GM23338 (cell line): ENCODE results near the gene C1orf50. TPM values are rescaled to one million over a fixed set of nuclear protein-coding genes. Genes with fewer than 3 reads are reported as not detected.
A peak's percentile ranks its signal among the peaks of the same experiment; 100 is the strongest.

Experiments used
- ATAC-seq: fragments of 200-7000 bp; cut with Tn5 transposase; 3 replicates; pipeline ENCODE4 v1.9.1; 2020
- DNase-seq: peaks from one replicate; pipeline ENCODE4 v3.0.0-alpha.2; 2015; ENCODE audit warnings: low spot score
- H2AFZ ChIP-seq: fragments of 200-600 bp; sonication (generic); 2 replicates; pipeline ENCODE4 v1.8.0; 2016; ENCODE audit warnings: antibody characterized with exemption, mild to moderate bottlenecking, moderate library complexity
- H3F3A ChIP-seq: fragments of 200-600 bp; sonication (generic); replicated peaks from 2 replicates; pipeline ENCODE4 v1.8.0; 2017; ENCODE audit warnings: antibody characterized with exemption, mixed run types, low read depth
- H3K27ac ChIP-seq: fragments of 200-600 bp; sonication (generic); 2 replicates; pipeline ENCODE4 v1.6.1; 2016; ENCODE audit warnings: low read depth
- H3K27me3 ChIP-seq: fragments of 200-600 bp; sonication (generic); 2 replicates; pipeline ENCODE4 v1.8.0; 2016; ENCODE audit warnings: mild to moderate bottlenecking, mixed run types, moderate library complexity; ENCODE audit not compliant: insufficient read depth
- H3K36me3 ChIP-seq: fragments of 200-600 bp; sonication (generic); 2 replicates; pipeline ENCODE4 v1.8.0; 2016; ENCODE audit warnings: mild to moderate bottlenecking; ENCODE audit not compliant: insufficient read depth
- H3K4me1 ChIP-seq: fragments of 200-600 bp; sonication (generic); 2 replicates; pipeline ENCODE4 v1.8.0; 2016; ENCODE audit warnings: mild to moderate bottlenecking, moderate library complexity; ENCODE audit not compliant: insufficient read depth
- H3K4me2 ChIP-seq: fragments of 200-600 bp; sonication (generic); 2 replicates; pipeline ENCODE4 v1.7.1; 2017; ENCODE audit warnings: mixed run types
- H3K4me3 ChIP-seq: fragments of 200-600 bp; sonication (generic); 2 replicates; pipeline ENCODE4 v1.6.1; 2016; ENCODE audit warnings: mixed run types
- H3K79me2 ChIP-seq: fragments of 200-600 bp; sonication (generic); replicated peaks from 2 replicates; pipeline ENCODE4 v1.8.0; 2017; ENCODE audit warnings: mild to moderate bottlenecking; ENCODE audit not compliant: insufficient read depth
- H3K9me2 ChIP-seq: fragments of 200-600 bp; sonication (generic); 2 replicates; pipeline ENCODE4 v1.8.0; 2017; ENCODE audit not compliant: insufficient read depth
- H4K20me1 ChIP-seq: fragments of 200-600 bp; sonication (generic); replicated peaks from 2 replicates; pipeline ENCODE4 v1.8.0; 2017; ENCODE audit warnings: mild to moderate bottlenecking; ENCODE audit not compliant: insufficient read depth
- H3K27ac Mint-ChIP-seq: 2 replicates; pipeline ENCODE4 v1.8.0; 2020; ENCODE audit warnings: inconsistent platforms, mild to moderate bottlenecking, moderate library complexity, mixed read lengths
- H3K27me3 Mint-ChIP-seq: 3 replicates; pipeline ENCODE4 v1.8.0; 2022; ENCODE audit warnings: low read depth, mild to moderate bottlenecking, moderate library complexity, mixed read lengths, inconsistent platforms; ENCODE audit not compliant: insufficient read depth, poor library complexity
- H3K36me3 Mint-ChIP-seq: 3 replicates; pipeline ENCODE4 v1.8.0; 2021; ENCODE audit warnings: low read depth, mild to moderate bottlenecking, inconsistent platforms, moderate library complexity, mixed read lengths
- H3K4me1 Mint-ChIP-seq: 3 replicates; pipeline ENCODE4 v1.8.0; 2020; ENCODE audit warnings: mild to moderate bottlenecking, inconsistent platforms, mixed read lengths
- H3K4me3 Mint-ChIP-seq: 3 replicates; pipeline ENCODE4 v1.8.0; 2021; ENCODE audit warnings: moderate library complexity, mild to moderate bottlenecking, inconsistent platforms, mixed read lengths
- H3K9me3 Mint-ChIP-seq: 3 replicates; pipeline ENCODE4 v1.8.0; 2020; ENCODE audit warnings: moderate library complexity, mild to moderate bottlenecking, inconsistent platforms, mixed read lengths
- CTCF ChIP-seq, 2 experiments: fragments of 200-600 bp in 1 of 2; sonication (generic) in 1 of 2; conservative IDR thresholded peaks; 2 replicates each; pipeline versions ENCODE4 v1.5.1 to v1.6.1; 2016 to 2017; ENCODE audit warnings: antibody characterized with exemption in 2 of 2, low read depth in 2 of 2, mild to moderate bottlenecking in 2 of 2, moderate library complexity in 1 of 2
- EZH2 ChIP-seq: fragments of 200-600 bp; sonication (generic); IDR thresholded peaks from one replicate; pipeline ENCODE4 v1.8.0; 2017; ENCODE audit warnings: antibody characterized with exemption, mild to moderate bottlenecking, low read depth; ENCODE audit not compliant: unreplicated experiment
- JUNB ChIP-seq: IDR thresholded peaks from one replicate; pipeline ENCODE4 v1.6.1; 2016; ENCODE audit warnings: antibody characterized with exemption; ENCODE audit not compliant: unreplicated experiment
- polyA plus RNA-seq: library from polyadenylated mRNA; unstranded; fragments of >200 nt; fragmentation: Nextera tagmentation; extraction: Ambion mirVana; gene quantifications from 2 replicates; pipeline ENCODE4 v1.2.1, GENCODE V29; 2016
- total RNA-seq: library from RNA; depleted of rRNA; stranded (reverse); fragments of >200 nt; shearing (Covaris generic); gene quantifications from 2 replicates; pipeline ENCODE4 v1.2.3, GENCODE V29; 2014
- TF ChIP-seq, protein P1 (sequence below): fragments of 250-450 bp; sonication (Bioruptor Pico); IDR thresholded peaks from 2 replicates; pipeline ENCODE4 v1.5.0; 2020; ENCODE audit warnings: mild to moderate bottlenecking, moderate library complexity
- TF ChIP-seq, protein P2 (sequence below): IDR thresholded peaks from 2 replicates; pipeline ENCODE4 v1.6.1; 2016; ENCODE audit warnings: antibody characterized with exemption

The C1orf50 gene
- total and polyA plus RNA-seq, 2 experiments from 2014 or later: 4.4 to 4.7 TPM

DNA sequence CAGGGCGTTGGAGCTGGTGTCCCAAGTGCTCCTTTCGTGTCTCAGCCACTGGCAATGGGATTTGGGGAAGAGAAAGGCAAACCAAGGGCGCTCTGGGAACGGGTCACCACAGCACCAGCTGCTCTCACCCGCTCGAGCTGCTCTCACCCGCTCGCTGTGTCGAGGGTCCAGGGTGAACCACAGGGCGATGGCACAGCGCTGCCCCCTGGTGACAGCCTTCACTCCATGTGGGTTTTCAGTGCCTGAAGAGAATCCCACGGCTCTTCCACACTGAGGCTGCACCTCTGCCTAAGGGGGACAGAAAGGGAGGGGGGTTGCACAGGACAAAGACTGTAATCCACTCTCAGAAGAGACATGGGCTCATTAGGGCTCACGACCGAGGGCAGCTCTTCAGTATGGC, 19.9 kb upstream of the C1orf50 start:
- Mint-ChIP-seq H3K9me3 (peaks cover 14% of the 10 kb centered on the region), H3K4me1 (peaks cover 13% of the 10 kb centered on the region), H3K27me3 (peaks cover 19% of the 10 kb centered on the region), H3K27ac (no peak overlapping the region), H3K4me3 (no peak overlapping the region), H3K36me3 (peaks cover 42% of the 10 kb centered on the region)
- no peaks in the 10 kb centered on the region for H3K27me3 ChIP-seq
- ATAC-seq (peak; percentile 95), DNase-seq (peak; percentile 68)
- no peak overlapping the region for H3K27ac ChIP-seq
- no peaks in the 10 kb centered on the region for H4K20me1 ChIP-seq
- no peaks in the 10 kb centered on the region for H3K79me2 ChIP-seq
- H3K4me3 ChIP-seq: no peak overlapping the region
- 0 out of 2 replicates have a peak, but pooled peaks cover 3% of the 10 kb centered on the region for H3F3A ChIP-seq
- peaks cover 2% of the 10 kb centered on the region; the same call in 1 of the 2 replicates for H3K4me1 ChIP-seq
- H3K4me2 ChIP-seq: no peak overlapping the region
- no peaks in the 10 kb centered on the region for H3K9me2 ChIP-seq
- TF ChIP-seq, protein P1, sequence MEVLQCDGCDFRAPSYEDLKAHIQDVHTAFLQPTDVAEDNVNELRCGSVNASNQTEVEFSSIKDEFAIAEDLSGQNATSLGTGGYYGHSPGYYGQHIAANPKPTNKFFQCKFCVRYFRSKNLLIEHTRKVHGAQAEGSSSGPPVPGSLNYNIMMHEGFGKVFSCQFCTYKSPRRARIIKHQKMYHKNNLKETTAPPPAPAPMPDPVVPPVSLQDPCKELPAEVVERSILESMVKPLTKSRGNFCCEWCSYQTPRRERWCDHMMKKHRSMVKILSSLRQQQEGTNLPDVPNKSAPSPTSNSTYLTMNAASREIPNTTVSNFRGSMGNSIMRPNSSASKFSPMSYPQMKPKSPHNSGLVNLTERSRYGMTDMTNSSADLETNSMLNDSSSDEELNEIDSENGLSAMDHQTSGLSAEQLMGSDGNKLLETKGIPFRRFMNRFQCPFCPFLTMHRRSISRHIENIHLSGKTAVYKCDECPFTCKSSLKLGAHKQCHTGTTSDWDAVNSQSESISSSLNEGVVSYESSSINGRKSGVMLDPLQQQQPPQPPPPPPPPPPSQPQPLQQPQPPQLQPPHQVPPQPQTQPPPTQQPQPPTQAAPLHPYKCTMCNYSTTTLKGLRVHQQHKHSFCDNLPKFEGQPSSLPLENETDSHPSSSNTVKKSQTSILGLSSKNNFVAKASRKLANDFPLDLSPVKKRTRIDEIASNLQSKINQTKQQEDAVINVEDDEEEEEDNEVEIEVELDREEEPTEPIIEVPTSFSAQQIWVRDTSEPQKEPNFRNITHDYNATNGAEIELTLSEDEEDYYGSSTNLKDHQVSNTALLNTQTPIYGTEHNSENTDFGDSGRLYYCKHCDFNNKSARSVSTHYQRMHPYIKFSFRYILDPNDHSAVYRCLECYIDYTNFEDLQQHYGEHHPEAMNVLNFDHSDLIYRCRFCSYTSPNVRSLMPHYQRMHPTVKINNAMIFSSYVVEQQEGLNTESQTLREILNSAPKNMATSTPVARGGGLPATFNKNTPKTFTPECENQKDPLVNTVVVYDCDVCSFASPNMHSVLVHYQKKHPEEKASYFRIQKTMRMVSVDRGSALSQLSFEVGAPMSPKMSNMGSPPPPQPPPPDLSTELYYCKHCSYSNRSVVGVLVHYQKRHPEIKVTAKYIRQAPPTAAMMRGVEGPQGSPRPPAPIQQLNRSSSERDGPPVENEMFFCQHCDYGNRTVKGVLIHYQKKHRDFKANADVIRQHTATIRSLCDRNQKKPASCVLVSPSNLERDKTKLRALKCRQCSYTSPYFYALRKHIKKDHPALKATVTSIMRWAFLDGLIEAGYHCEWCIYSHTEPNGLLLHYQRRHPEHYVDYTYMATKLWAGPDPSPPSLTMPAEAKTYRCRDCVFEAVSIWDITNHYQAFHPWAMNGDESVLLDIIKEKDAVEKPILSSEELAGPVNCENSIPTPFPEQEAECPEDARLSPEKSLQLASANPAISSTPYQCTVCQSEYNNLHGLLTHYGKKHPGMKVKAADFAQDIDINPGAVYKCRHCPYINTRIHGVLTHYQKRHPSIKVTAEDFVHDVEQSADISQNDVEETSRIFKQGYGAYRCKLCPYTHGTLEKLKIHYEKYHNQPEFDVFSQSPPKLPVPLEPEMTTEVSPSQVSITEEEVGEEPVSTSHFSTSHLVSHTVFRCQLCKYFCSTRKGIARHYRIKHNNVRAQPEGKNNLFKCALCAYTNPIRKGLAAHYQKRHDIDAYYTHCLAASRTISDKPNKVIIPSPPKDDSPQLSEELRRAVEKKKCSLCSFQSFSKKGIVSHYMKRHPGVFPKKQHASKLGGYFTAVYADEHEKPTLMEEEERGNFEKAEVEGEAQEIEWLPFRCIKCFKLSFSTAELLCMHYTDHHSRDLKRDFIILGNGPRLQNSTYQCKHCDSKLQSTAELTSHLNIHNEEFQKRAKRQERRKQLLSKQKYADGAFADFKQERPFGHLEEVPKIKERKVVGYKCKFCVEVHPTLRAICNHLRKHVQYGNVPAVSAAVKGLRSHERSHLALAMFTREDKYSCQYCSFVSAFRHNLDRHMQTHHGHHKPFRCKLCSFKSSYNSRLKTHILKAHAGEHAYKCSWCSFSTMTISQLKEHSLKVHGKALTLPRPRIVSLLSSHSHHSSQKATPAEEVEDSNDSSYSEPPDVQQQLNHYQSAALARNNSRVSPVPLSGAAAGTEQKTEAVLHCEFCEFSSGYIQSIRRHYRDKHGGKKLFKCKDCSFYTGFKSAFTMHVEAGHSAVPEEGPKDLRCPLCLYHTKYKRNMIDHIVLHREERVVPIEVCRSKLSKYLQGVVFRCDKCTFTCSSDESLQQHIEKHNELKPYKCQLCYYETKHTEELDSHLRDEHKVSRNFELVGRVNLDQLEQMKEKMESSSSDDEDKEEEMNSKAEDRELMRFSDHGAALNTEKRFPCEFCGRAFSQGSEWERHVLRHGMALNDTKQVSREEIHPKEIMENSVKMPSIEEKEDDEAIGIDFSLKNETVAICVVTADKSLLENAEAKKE: no peak
- peak; percentile 73 to 92 for TF ChIP-seq CTCF (conservative IDR thresholded peaks at IDR 0.05; ENCODE audit: low read depth in 2 of 2)
- no peak for TF ChIP-seq EZH2
- H3K36me3 ChIP-seq: peaks cover 14% of the 10 kb centered on the region
- H2AFZ ChIP-seq: no peak overlapping the region

- no peaks in the 10 kb centered on the region for H3K27me3 ChIP-seq
- H3K4me2 ChIP-seq: no peak overlapping the region
- H3K9me2 ChIP-seq: no peaks in the 10 kb centered on the region
- DNase-seq: no peak
- Mint-ChIP-seq H3K36me3 (peaks cover 51% of the 10 kb centered on the region), H3K4me1 (peaks cover 6% of the 10 kb centered on the region; the same call in 2 of the 3 replicates), H3K9me3 (peaks cover 15% of the 10 kb centered on the region), H3K27me3 (peaks cover 18% of the 10 kb centered on the region), H3K4me3 (no peak overlapping the region), H3K27ac (no peak overlapping the region)
- H3K27ac ChIP-seq: no peak overlapping the region
- no peak overlapping the region for H3K4me3 ChIP-seq
- no peak overlapping the region for H2AFZ ChIP-seq
- ATAC-seq: no peak
- no peaks in the 10 kb centered on the region for H3K4me1 ChIP-seq
- no peaks in the 10 kb centered on the region for H4K20me1 ChIP-seq
- no peaks in the 10 kb centered on the region for H3K79me2 ChIP-seq
- H3F3A ChIP-seq: 0 out of 2 replicates have a peak, but pooled peaks cover 3% of the 10 kb centered on the region
- H3K36me3 ChIP-seq: peaks cover 23% of the 10 kb centered on the region
- TF ChIP-seq CTCF (conservative IDR thresholded peaks at IDR 0.05; ENCODE audit: low read depth in 2 of 2) (no peak), JUNB (no peak)
- TF ChIP-seq, protein P2, sequence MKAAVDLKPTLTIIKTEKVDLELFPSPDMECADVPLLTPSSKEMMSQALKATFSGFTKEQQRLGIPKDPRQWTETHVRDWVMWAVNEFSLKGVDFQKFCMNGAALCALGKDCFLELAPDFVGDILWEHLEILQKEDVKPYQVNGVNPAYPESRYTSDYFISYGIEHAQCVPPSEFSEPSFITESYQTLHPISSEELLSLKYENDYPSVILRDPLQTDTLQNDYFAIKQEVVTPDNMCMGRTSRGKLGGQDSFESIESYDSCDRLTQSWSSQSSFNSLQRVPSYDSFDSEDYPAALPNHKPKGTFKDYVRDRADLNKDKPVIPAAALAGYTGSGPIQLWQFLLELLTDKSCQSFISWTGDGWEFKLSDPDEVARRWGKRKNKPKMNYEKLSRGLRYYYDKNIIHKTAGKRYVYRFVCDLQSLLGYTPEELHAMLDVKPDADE: no peak
These were observed 19.0 kb upstream of the C1orf50 start for GRCh38 chr1:42748021-42748420.
